HG02571 (cell line): ENCODE results near the gene IQUB.
"Not testable (repeated sequence)": the region's sequence is repeated elsewhere in the genome, so short reads cannot be mapped to it uniquely, and the experiment has no call there.

ENCODE experiments used
- ATAC-seq: cut with Tn5 transposase; IDR thresholded peaks from one replicate; pipeline ENCODE4 v1.9.1; 2021; ENCODE audit warnings: mild to moderate bottlenecking, moderate library complexity; ENCODE audit not compliant: unreplicated experiment

The IQUB gene

GRCh38 chr7:123548406-123548805 lies 14.0 kb upstream of the IQUB start:
- ATAC-seq = no peak

- no peak for ATAC-seq
Observed at GRCh38 chr7:123539871-123540270, 5.5 kb upstream of the IQUB start.

DNA sequence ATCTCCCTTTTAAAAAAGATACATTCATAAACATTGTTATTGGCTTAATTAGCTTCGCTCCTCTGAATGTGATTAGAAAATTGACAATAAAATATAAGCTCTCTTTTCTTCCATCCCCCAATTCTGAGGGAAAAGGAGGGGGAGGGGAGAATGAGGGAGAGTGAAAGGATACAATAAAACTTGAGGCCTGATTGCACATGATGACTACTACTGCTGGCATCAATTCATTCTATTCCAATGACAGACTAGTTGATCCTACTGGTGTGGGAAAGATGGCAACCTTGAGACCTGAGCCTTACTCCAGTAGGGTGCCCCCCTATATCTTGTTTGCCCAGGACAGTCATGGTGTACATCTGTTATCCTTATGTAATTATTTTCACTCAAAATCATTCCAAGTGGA lies 4.5 kb upstream of the IQUB start:
- no peak for ATAC-seq

- ATAC-seq = no peak
Observed at GRCh38 chr7:123538189-123538714, 3.9 kb upstream of the IQUB start.

DNA sequence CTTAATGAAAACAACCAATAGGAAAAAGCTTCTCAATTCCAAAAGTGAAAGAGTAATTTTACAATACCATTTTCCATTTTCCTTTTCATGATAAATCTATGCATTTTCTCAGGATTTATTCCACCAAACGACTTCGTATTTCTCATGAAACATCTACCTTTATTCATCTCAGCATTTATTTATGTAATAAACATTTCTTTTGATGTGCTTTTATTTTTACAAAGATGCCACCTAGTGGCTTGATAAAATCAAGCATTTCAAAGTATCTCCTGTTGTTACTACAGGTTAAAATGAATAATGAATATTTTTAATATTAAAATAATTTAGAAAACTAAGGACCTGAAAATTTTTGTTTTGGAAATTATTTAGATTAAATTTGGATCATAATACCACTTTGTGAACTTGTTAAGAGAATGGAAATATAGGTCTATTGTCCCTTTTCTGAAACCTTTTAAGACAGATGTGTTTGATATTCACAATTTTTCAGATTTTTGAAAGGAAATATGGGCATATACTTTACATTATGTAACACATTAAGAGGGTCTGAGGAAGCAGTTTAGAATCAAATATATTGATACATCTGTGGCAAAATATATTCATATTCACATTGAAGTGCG lies 2.7 kb upstream of the IQUB start:
- ATAC-seq = no peak

- ATAC-seq = no peak
Observed at GRCh38 chr7:123535517-123535916, 1.1 kb upstream of the IQUB start.

DNA sequence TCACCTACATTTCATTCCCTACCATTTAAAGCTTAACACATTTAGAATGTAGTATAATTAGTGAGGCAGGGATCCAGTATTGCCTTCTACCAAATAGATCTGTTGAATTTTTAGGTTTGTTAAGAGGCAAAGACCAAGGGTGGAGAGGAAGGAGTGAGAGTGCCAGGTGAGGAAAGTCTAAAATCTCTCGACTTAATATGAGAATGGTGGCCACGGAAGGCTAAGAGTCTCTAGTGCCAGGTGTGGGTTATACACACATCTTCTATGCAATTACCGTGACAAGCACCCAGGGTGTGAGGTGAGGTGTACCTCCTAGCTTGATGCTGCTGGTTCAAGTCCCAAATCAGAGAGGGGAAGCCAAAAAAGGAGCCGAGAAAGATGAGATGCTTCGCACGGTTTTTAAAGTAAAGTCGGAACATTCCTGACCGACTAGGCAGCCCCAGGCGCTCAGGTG lies 439 bp downstream of the IQUB start:
- peak; percentile 8 for ATAC-seq

GRCh38 chr7:123533553-123533917 lies 860 bp downstream of the IQUB start:
- ATAC-seq = no peak

DNA sequence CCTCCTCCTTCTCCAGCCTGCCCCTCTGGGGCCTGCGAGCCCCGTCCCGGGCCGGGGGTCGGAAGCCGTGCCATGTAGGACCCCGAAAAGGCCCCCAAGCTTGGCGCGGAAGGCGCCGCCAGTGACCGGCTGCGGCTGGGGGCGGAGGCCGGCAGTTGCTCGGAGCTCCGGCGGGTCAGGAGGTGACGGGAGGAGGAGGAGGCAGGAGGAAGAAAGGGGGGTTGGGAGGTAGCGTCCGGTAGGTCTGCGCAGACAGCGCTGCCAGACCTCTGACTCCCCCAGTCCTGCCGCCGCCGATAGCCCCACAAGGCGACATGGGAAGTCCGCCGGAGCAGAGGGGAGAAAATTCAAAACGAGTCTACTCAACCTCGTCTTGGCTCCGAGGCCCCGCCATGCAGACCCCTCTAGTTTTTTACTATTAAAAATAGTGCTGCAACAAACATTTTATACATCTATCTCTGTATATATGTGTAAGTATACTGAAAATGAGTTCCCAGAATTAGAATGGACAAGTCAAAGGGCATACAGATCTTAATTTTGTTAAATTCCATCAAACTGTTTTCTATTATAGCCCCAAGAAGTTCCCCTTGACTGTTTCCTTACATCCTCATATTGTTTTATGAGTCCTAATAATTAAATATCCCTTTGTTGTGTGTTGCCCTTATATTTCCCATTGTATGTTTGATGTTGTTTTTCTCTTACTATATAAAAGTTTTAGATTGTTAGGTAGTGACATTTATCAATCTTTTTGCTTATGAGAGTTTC lies 1.4 kb downstream of the IQUB start:
- peak; percentile 42 for ATAC-seq

DNA sequence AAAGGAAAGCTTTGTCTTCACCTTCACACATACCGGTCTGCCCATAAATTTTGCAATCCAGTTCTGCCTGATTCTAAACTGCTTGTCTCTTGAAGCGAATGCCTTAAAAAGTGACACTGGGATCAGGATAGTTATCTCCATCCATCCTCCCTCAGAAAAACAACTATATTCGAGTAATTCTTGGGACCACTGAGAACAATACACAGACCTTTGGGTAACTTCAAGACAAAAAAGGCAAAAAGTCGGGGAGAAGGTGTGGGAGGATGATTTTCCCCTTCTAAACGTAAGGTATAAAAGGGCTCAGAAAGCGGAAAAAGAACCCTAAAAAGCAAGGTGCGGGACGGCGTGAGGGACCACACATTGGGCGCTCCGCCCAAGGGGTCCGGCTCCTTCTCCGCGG lies 2.1 kb downstream of the IQUB start:
- ATAC-seq = peak; percentile 4

DNA sequence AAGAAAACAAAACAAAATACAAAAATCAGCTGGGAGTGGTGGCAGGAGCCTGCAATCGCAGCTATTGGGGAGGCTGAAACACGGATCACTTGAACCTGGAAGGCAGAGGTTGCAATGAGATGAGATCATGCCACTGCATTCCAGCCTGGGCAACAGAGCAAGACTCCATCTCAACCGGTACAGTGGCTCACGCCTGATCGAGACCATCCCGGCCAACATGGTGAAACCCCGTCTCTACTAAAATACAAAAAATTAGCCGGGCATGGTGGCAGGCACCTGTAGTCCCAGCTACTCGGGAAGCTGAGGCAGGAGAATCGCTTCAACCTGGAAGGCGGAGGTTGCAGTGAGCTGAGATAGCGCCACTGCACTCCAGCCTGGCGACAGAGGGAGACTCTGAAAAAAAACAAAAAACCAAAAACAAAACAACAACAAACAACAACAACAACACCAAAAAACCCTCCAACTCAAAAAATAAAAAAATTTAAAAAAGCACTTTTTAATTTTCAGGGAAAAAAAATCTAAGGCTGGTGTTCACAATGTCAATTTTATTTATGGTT lies 4.3 kb downstream of the IQUB start:
- not testable (repeated sequence) for ATAC-seq

DNA sequence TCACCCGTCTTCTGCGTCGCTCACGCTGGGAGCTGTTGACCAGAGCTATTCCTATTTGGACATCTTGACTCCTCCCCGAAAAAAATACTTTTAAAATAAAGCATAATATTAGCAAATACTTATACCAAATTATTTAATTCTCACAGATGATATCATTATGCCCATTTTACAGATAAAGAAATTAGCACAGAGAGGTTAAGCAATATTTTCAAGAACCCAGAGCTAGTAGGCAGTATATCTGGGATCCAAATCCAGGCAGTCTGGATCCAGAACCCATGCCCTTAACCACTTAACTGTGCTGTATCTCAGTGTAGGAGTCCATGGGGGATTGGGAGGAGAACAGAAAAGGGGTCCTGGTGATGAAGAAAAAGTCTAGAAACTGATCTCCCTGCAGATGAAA lies 6.1 kb downstream of the IQUB start:
- no peak for ATAC-seq

DNA sequence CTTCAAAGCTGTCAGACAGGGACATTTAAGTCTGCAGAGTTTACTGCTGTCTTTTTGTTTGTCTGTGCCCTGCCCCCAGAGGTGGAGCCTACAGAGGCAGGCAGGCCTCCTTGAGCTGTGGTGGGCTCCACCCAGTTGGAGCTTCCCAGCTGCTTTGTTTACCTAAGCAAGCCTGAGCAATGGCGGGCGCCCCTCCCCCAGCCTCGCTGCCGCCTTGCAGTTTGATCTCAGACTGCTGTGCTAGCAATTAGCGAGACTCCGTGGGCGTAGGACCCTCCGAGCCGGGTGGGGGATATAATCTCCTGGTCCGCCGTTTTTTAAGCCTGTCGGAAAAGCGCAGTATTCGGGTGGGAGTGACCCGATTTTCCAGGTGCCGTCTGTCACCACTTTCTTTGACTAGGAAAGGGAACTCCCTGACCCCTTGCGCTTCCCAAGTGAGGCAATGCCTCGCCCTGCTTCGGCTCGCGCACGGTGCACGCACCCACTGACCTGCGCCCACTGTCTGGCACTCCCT lies 6.6 kb downstream of the IQUB start:
- not testable (repeated sequence) for ATAC-seq

DNA sequence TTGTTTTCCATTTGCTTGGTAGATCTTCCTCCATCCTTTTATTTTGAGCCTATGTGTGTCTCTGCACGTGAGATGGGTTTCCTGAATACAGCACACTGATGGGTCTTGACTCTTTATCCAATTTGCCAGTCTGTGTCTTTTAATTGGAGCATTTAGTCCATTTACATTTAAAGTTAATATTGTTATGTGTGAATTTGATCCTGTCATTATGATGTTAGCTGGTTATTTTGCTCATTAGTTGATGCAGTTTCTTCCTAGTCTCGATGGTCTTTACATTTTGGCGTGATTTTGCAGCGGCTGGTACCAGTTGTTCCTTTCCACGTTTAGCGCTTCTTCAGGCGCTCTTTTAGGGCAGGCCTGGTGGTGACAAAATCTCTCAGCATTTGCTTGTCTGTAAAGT lies 7.9 kb downstream of the IQUB start:
- not testable (repeated sequence) for ATAC-seq

- ATAC-seq = no peak
Observed at GRCh38 chr7:123522066-123522465, 12.3 kb downstream of the IQUB start.

DNA sequence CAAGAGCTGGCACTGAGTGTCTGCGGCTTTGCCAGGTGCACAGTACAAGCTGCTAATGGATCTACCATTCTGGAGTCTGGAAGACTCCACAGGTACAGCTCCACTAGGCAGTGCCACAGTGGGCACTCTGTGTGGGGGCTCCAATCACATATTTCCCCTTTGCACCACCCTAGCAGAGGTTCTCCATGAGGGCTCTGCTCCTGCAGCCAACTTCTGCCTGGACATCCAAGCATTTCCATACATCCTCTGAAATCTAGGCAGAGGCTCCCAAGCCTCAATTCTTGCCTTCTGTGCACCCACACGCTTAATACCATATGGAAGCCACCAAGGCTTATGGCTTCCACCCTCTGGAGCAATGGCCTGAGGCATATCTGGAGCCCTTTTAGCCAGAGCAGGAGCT lies 29.2 kb downstream of the IQUB start:
- ATAC-seq = no peak

GRCh38 chr7:123502201-123502600 lies 32.2 kb downstream of the IQUB start:
- no peak for ATAC-seq

DNA sequence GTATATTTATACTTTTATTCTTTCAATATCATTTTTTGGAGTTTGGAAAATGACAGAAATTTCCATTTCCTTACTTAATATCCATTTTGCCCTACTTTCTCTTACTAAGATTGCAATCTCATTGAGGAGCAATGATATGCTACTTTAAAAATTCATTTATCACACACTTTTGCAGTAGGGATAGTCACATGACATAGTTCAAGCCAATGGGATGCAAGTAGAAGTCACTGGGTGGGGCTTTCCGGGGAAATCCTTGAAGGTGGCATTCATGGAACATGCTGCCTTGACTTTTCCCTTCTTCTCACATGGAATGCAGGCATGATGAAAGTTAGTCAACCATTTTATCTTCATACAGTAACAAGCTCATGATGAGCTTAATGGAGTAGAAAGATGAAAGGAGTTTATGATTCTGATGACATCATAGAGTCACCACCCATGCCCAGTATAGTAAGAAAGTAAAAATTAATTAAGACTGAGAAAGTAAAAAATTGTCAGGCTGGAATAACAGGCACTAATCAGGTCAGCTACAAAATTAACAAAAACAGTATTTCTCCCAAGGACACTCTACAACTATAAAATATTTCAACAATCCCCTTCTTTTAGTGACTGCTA lies 33.4 kb downstream of the IQUB start:
- no peak for ATAC-seq

GRCh38 chr7:123499211-123499970 lies 35.0 kb downstream of the IQUB start:
- ATAC-seq = no peak

DNA sequence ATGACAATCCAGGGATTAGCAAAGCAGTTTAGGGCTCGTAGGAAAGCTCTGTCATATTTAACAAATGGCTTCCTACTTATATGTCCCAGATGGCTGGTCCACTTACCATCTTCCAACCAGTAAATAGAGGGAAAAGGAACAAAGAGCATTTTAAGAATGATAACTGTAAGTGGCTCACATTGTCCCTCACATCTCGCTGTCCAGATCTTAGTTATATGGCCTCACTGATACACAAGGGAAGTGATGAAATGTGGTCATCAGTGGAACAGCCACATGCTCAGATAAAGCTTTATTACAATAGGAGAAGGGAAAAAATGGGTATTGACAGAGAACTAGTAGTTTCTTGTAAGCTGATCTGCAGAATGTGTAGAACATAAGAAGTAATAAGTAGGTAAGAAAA lies 35.8 kb downstream of the IQUB start:
- ATAC-seq = no peak

GRCh38 chr7:123498031-123498430 lies 36.4 kb downstream of the IQUB start:
- no peak for ATAC-seq
